H9 (cell line): ENCODE results near the gene ASTL. TPM values are rescaled to one million over a fixed set of nuclear protein-coding genes. Genes with fewer than 3 reads are reported as not detected.

Source experiments
- DNase-seq: peaks from one replicate; pipeline ENCODE4 v3.0.0-alpha.2; 2017
- H2AFZ ChIP-seq: one replicate; pipeline ENCODE4 v1.6.1; 2013; ENCODE audit warnings: mild to moderate bottlenecking, low read length, control low read depth, moderate library complexity
- H2AK5ac ChIP-seq: 2 replicates; pipeline ENCODE4 v1.6.1; 2013; ENCODE audit warnings: low read length, control low read depth, mixed read lengths; ENCODE audit not compliant: insufficient read length
- H2BK120ac ChIP-seq: one replicate; pipeline ENCODE4 v1.6.1; 2013; ENCODE audit warnings: low read depth, mild to moderate bottlenecking, low read length, control low read depth, inconsistent platforms; ENCODE audit not compliant: poor library complexity, severe bottlenecking
- H2BK12ac ChIP-seq: 2 replicates; pipeline ENCODE4 v1.6.1; 2013; ENCODE audit warnings: low read length, control low read depth, mixed read lengths, low read depth; ENCODE audit not compliant: insufficient read length
- H2BK15ac ChIP-seq: 2 replicates; pipeline ENCODE4 v1.6.1; 2013; ENCODE audit warnings: low read depth, low read length, control low read depth
- H2BK20ac ChIP-seq: one replicate; pipeline ENCODE4 v1.6.1; 2013; ENCODE audit warnings: low read depth, mild to moderate bottlenecking, low read length, control low read depth, inconsistent platforms; ENCODE audit not compliant: poor library complexity, severe bottlenecking
- H2BK5ac ChIP-seq: 2 replicates; pipeline ENCODE4 v1.6.1; 2013; ENCODE audit warnings: low read length, control low read depth, mixed read lengths; ENCODE audit not compliant: insufficient read length
- H3K14ac ChIP-seq: 2 replicates; pipeline ENCODE4 v1.6.1; 2013; ENCODE audit warnings: low read length, control low read depth; ENCODE audit not compliant: insufficient read depth
- H3K18ac ChIP-seq: 2 replicates; pipeline ENCODE4 v1.6.1; 2013; ENCODE audit warnings: low read depth, mild to moderate bottlenecking, mixed read lengths, low read length, control low read depth; ENCODE audit not compliant: insufficient read length
- H3K23ac ChIP-seq: 2 replicates; pipeline ENCODE4 v1.6.1; 2013; ENCODE audit warnings: low read length, control low read depth, mixed read lengths, low read depth; ENCODE audit not compliant: insufficient read length
- H3K23me2 ChIP-seq: 2 replicates; pipeline ENCODE4 v1.6.1; 2013; ENCODE audit warnings: low read depth, mild to moderate bottlenecking, mixed read lengths, low read length, control low read depth; ENCODE audit not compliant: insufficient read length, poor library complexity, severe bottlenecking
- H3K27ac ChIP-seq: 2 replicates; pipeline ENCODE4 v1.5.1; 2013; ENCODE audit warnings: low read length, control low read depth, mixed read lengths, low read depth; ENCODE audit not compliant: insufficient read length
- H3K27me3 ChIP-seq: 2 replicates; pipeline ENCODE4 v1.6.1; 2013; ENCODE audit warnings: low read length, control low read depth, inconsistent platforms; ENCODE audit not compliant: insufficient read depth
- H3K4ac ChIP-seq: 2 replicates; pipeline ENCODE4 v1.6.1; 2013; ENCODE audit warnings: low read depth, mild to moderate bottlenecking, control low read depth, inconsistent platforms, low read length, moderate library complexity
- H3K4me1 ChIP-seq: 2 replicates; pipeline ENCODE4 v1.6.1; 2013; ENCODE audit warnings: low read length, control low read depth, inconsistent platforms; ENCODE audit not compliant: insufficient read depth
- H3K4me2 ChIP-seq: 2 replicates; pipeline ENCODE4 v1.6.1; 2013; ENCODE audit warnings: low read length, control low read depth, mixed read lengths; ENCODE audit not compliant: insufficient read length, insufficient read depth
- H3K56ac ChIP-seq: 2 replicates; pipeline ENCODE4 v1.6.1; 2013; ENCODE audit warnings: low read depth, mild to moderate bottlenecking, mixed read lengths, low read length, control low read depth; ENCODE audit not compliant: insufficient read length
- H3K79me1 ChIP-seq: 2 replicates; pipeline ENCODE4 v1.6.1; 2013; ENCODE audit warnings: low read depth, mild to moderate bottlenecking, moderate library complexity, low read length, control low read depth, inconsistent platforms; ENCODE audit not compliant: insufficient read depth, poor library complexity, severe bottlenecking
- H3K79me2 ChIP-seq: 2 replicates; pipeline ENCODE4 v1.6.1; 2013; ENCODE audit warnings: low read length, control low read depth, inconsistent platforms; ENCODE audit not compliant: insufficient read depth
- H3K9ac ChIP-seq: 2 replicates; pipeline ENCODE4 v1.6.1; 2013; ENCODE audit warnings: low read length, control low read depth, mixed read lengths; ENCODE audit not compliant: insufficient read length; ENCODE audit errors: extremely low read depth
- H3K9me3 ChIP-seq: one replicate; pipeline ENCODE4 v1.6.1; 2013; ENCODE audit warnings: low read depth, low read length, inconsistent platforms; ENCODE audit not compliant: control insufficient read depth
- H3T11ph ChIP-seq: one replicate; pipeline ENCODE4 v1.6.1; 2013; ENCODE audit warnings: mild to moderate bottlenecking, low read length, control low read depth, inconsistent platforms
- H4K20me1 ChIP-seq: one replicate; pipeline ENCODE4 v1.6.1; 2013; ENCODE audit not compliant: control insufficient read depth, insufficient read length, insufficient read depth
- H4K5ac ChIP-seq: 2 replicates; pipeline ENCODE4 v1.6.1; 2013; ENCODE audit warnings: low read depth, mild to moderate bottlenecking, mixed read lengths, low read length, control low read depth; ENCODE audit not compliant: insufficient read length
- H4K8ac ChIP-seq: replicated peaks from 2 replicates; pipeline ENCODE4 v1.6.1; 2013; ENCODE audit warnings: low read length, control low read depth, mixed read lengths, low read depth; ENCODE audit not compliant: insufficient read length
- H4K91ac ChIP-seq: 2 replicates; pipeline ENCODE4 v1.6.1; 2013; ENCODE audit warnings: low read depth, mild to moderate bottlenecking, moderate library complexity, mixed read lengths, low read length, control low read depth; ENCODE audit not compliant: insufficient read length
- H3K27ac Mint-ChIP-seq, 3 experiments: 2 replicates in 2 of 3; 3 replicates in 1 of 3; pipeline ENCODE4 v1.8.0; 2020 to 2021; ENCODE audit warnings: mixed read lengths in 3 of 3, mild to moderate bottlenecking in 1 of 3, moderate library complexity in 1 of 3
- H3K27me3 Mint-ChIP-seq: 2 replicates; pipeline ENCODE4 v1.8.0; 2021; ENCODE audit warnings: low read depth, mild to moderate bottlenecking, moderate library complexity, mixed read lengths
- H3K36me3 Mint-ChIP-seq, 3 experiments: 2 replicates in 2 of 3; 3 replicates in 1 of 3; pipeline ENCODE4 v1.8.0; 2020 to 2021; ENCODE audit warnings: low read depth in 3 of 3, mixed read lengths in 3 of 3; ENCODE audit not compliant: insufficient read depth in 1 of 3
- H3K4me1 Mint-ChIP-seq, 2 experiments: 2 replicates each; pipeline ENCODE4 v1.8.0; 2020; ENCODE audit warnings: mixed read lengths in 2 of 2
- H3K4me3 Mint-ChIP-seq, 2 experiments: 2 replicates in 1 of 2; 3 replicates in 1 of 2; pipeline ENCODE4 v1.8.0; 2020 to 2021; ENCODE audit warnings: mild to moderate bottlenecking in 2 of 2, mixed read lengths in 2 of 2, moderate library complexity in 1 of 2
- H3K9me3 Mint-ChIP-seq, 2 experiments: 2 replicates in 1 of 2; 3 replicates in 1 of 2; pipeline ENCODE4 v1.8.0; 2020; ENCODE audit warnings: mild to moderate bottlenecking in 2 of 2, mixed read lengths in 2 of 2, moderate library complexity in 1 of 2
- CTCF ChIP-seq: fragments of 200-600 bp; sonication (generic); conservative IDR thresholded peaks from 3 replicates; pipeline ENCODE4 v1.8.0; 2021; ENCODE audit warnings: antibody characterized with exemption, mild to moderate bottlenecking
- WGBS: extraction: QIAGEN DNeasy Blood & Tissue Kit; methylation state at CpG from one replicate; pipeline ENCODE4 v1.1.7; 2013; ENCODE audit warnings: missing lambda C conversion rate, low lambda C conversion rate, mixed read lengths; ENCODE audit not compliant: insufficient read length; ENCODE audit errors: extremely low coverage; 5-methylcytosine and 5-hydroxymethylcytosine counted together
- total RNA-seq: library from RNA; stranded (reverse); gene quantifications from 2 replicates; pipeline ENCODE4 v1.2.1, GENCODE V29; 2021

ASTL gene
- total RNA-seq, 1 experiment from 2014 or later, result 0.81 TPM

GRCh38 chr2:96110621-96111256 lies 27.6 kb downstream of the ASTL start:
- no peak overlapping the region for H4K91ac ChIP-seq
- H3K4me3 Mint-ChIP-seq, result no peak overlapping the region
- H4K5ac ChIP-seq, result no peak overlapping the region
- no peak overlapping the region for H2AFZ ChIP-seq
- H2BK120ac ChIP-seq, result no peak overlapping the region
- H3K9ac ChIP-seq, result no peak overlapping the region
- no peak overlapping the region for H3K56ac ChIP-seq
- WGBS, result no CpG with 5 or more reads among the region's 13 CpGs
- no peak overlapping the region for H3K23ac ChIP-seq
- no peak for TF ChIP-seq CTCF
- H2BK12ac ChIP-seq, result no peak overlapping the region
- no peak overlapping the region for H3K4me2 ChIP-seq
- no peaks in the 10 kb centered on the region; the same call in 1 of the 2 replicates for H3K27me3 ChIP-seq
- H3K4me1 Mint-ChIP-seq, result peaks cover 27 to 41% of the 10 kb centered on the region in 2 experiments
- peaks cover 3 to 4% of the 10 kb centered on the region in 2 experiments; a peak in 3 of 5 replicates for H3K9me3 Mint-ChIP-seq
- H2BK5ac ChIP-seq, result no peak overlapping the region
- no peak overlapping the region for H3K27ac Mint-ChIP-seq
- H2AK5ac ChIP-seq, result no peak overlapping the region
- no peak overlapping the region for H3T11ph ChIP-seq
- no peak overlapping the region for H3K18ac ChIP-seq
- H2BK20ac ChIP-seq, result no peak overlapping the region
- no peak overlapping the region for H3K27ac ChIP-seq
- H3K4me1 ChIP-seq, result peaks cover 6% of the 10 kb centered on the region; the same call in 1 of the 2 replicates
- no peaks in the 10 kb centered on the region for H3K79me2 ChIP-seq
- no peak overlapping the region for H4K8ac ChIP-seq
- peaks cover 0 to 7% (median 7%) of the 10 kb centered on the region in 3 experiments; a peak in 4 of 7 replicates for H3K36me3 Mint-ChIP-seq
- peaks cover 23% of the 10 kb centered on the region for H3K27me3 Mint-ChIP-seq
- no peak overlapping the region; the same call in 1 of the 2 replicates for H3K14ac ChIP-seq
- no peak overlapping the region for H3K4ac ChIP-seq
- no peaks in the 10 kb centered on the region for H3K9me3 ChIP-seq
- H2BK15ac ChIP-seq, result no peak overlapping the region
- peaks cover under 1% of the 10 kb centered on the region for H3K23me2 ChIP-seq
- H3K79me1 ChIP-seq, result no peaks in the 10 kb centered on the region
- DNase-seq, result no peak
- H4K20me1 ChIP-seq, result no peaks in the 10 kb centered on the region
